Activated T-cell treated with anti-CD3 and anti-CD28 coated beads for 4 hours (primary cell): ENCODE results near the gene KPNA6.
"Not testable (repeated sequence)": the region's sequence is repeated elsewhere in the genome, so short reads cannot be mapped to it uniquely, and the experiment has no call there.

Experiments used
- DNase-seq: peaks from one replicate; pipeline ENCODE4 v3.0.0-alpha.2; 2020

The KPNA6 gene

DNA sequence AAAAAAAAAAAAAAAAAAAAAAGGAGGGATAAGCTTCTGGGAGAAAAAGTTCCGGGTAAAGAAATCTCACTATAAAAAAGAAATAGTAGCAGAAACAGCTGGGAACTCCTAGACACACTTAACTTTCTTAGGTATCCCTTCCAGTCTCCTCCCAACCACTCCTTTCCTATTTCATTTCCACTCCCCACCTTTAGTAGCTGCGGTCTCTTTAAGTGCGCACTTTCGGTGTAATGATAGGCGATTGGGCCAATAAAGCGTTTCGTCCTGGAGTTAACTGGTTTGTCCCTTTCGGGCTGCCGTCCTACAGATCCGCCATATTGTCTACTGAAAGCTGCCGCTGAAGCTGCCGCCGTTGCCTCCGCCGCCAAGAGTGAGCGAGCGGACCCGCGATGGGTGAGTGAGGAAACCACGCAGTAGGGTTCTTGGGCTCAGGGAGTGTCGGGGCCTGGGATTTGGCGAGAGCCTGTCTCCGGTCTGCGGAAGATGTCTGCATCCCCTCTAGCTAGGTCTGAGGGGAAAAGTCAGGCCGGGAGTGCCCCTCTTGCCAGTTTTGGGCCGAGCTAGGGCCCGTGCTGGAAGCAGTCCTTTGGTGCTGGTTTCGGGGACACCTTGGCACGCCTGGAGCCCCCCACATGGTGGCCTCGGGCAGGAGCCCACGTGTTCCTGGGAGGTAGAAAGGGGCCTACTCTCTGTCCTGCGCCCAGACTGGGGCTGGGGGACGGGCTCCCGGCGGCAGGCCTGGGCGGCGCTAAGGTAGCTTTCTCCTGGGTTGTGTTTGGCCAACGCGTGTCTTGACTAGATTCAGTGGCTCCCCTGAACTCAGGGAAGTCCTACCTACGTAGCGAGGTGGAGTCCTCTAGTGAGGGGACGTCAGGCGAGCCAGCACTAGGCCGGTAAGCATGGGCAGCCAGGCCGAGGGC is at the start of gene KPNA6:
Gene KPNA6, plus strand, starts transcription at position 315 of the 920 bp plus-strand sequence. Its CDS starts 75 bp downstream, at position 390.
- peak; percentile 84 for DNase-seq

DNA sequence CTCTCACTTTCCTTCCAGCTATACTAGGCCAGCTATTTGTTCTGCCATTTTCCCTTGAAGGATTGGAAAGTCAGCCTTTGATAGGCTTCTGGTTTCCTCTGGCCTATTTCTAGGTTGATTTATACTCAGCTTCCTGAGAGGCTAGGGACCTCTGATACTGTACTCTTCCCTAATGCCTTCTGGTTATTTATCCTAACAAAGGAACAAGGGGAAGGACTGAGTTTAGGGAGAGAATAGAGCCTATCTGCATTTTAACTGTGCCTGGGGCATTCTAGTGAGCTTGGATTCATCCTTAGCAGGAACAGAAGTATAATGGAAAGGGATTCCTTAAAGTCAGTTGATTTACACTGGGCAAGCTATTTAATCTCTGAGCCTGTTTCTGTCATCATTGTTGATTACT is 46.9 kb upstream of the KPNA6 start:
- no peak for DNase-seq

DNA sequence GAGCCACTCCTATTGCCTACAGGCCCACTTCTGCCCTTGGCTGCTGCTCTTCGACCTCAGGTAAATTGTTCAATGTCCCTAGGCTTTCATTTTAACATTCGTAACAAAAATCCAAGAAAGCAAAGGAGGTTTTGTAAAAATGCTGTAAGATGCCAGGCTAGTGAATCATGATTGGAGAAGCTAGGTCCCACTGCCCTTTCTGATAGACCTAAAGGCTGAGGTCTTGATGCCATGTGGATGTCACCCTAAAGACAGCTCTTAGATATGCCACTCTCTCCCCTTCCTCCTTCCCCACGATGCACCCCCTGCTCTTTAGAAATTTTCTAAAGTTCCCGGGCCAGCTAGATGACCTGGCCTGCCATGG is 45.0 kb upstream of the KPNA6 start:
- no peak for DNase-seq

DNA sequence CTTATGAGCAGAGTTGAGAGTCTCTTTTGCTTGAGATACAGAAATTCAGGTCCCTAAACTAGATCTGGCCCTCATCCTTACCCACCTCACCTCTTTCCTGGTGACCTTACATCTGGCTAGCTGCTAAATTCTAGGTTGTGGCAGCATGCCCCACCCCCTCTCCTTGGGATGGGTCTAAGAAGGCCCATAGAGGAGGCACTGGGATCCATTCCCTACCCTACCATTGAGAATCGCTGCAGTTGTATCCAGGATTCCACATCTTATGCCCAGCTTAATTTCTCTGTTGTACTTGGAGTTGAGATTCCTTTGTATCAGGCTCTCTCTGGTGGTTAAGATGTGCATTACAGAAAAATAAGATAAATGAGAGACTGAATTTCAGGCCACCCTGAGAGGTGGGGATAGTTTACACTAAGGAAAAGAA is 44.6 kb upstream of the KPNA6 start:
- DNase-seq = no peak

DNA sequence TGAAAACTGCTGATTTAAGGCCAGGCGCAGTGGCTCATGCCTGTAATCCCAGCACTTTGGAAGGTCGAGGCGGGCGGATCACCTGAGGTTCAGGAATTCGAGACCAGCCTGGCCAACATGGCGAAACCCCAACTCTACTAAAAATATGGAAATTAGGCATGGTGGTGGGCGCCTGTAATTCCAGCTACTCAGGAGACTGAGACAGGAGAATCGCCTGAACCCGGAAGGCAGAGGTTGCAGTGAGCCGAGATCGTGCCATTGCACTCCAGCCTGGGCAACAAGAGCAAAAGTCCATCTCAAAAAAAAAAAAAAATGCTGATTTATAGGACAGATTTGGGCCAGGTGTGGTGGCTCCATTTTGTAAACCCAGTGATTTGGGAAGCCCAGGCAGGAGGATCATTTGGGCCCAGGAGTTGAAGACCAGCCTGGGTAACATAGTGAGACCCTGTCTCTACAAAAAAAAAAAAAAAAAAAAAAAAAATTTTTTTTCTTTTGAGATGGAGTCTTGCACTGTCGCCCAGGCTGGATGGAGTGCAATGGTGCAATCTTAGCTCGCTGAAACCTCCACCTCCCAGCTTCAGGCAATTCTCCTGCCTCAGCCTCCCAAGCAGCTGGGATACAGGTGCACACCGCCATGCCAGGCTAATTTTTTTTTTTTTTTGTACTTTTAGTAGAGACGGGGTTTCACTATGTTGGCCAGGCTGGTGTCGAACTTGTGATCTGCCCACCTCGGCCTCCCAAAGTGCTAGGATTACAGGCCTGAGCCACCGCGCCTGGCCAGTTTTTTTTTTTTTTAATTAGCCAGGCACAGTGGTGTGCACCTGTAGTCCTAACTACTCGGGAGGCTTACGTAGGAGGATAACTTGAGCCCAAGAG is 42.0 kb upstream of the KPNA6 start:
- DNase-seq = not testable (repeated sequence)

DNA sequence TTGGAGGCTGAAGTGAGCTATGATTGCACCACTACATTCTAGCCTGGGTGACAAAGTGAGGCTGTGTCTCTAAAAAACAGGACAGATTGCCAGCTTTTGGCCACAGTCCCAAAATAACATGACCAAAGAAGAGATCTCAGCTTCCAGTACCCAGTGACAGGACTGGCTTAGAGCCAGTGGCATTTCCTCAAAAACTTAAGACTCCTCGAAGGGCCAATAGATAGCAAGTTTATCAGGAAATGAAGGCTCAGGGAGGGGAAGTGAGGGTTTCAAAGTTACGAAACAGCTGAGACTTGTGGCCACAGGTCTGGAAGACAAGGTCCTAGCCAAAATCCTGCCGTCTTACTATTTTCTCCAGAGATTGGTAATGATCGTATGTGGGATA is 41.4 kb upstream of the KPNA6 start:
- no peak for DNase-seq

DNA sequence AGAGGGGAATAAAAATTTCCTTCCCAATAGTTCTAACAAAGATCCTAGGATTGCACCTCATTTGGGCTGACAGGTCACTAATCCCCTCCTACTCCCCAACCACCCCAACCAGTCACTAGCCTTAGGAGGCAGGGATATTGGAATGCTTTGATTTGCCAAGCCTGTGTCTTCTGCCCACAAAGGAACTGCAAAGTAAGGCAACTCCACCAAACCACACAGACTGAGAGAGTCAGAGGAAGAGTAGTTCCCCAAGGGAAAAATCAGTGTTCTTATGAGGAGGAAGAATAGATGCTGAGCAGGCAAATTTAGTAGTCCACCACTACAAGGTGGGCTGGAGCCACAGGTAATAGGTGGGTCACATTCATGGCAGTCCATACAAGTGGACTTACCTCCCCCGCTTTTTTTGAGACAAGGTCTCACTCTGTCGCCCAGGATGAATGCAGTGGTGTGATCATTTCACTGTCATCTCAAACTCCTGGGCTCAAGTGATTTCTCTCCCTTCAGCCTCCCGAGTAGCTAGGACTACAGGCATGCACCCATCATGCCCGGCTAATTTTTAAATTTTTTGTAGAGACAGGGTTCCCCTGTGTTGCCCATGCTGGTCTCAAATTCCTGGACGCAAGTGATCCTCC is 38.8 kb upstream of the KPNA6 start:
- no peak for DNase-seq

DNA sequence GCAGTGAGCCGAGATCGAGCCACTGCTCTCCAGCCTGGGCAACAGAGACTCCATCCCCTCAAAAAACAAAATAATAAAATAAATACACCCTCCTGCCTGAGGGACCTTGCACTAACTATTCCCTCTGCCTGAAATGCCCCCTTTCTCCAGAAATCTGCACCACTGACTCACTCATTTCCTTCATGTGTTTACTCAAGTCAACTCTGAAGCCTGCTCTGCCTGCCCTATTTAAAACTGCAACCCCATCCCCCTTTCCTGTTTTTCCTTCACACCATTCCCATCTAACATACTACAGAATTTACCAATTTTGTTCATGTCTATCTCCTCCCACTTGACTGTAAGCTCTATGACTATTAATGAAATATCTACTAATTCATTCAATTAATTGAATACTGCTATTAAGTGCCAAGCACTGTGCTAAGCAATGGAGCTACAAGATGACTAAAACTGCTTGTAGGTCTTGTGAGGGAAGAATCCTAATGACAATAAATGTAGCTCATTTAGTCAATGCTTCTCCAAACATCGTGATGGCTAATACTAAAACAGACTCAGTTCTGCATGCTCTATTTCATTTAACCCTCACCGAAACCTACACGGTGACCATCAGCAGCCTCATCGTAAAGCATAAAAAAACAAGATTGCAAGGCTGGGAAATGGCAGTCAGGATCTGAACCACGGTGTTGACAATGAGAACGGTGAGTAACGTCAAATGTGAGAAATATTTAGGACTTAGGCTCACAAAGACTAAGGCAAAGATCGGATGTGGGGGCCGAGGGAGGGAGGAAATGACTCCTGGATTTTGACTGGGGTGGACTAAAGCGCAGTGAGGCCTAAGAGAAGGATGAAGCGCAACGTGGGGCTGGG is 35.9 kb upstream of the KPNA6 start:
- DNase-seq = no peak

DNA sequence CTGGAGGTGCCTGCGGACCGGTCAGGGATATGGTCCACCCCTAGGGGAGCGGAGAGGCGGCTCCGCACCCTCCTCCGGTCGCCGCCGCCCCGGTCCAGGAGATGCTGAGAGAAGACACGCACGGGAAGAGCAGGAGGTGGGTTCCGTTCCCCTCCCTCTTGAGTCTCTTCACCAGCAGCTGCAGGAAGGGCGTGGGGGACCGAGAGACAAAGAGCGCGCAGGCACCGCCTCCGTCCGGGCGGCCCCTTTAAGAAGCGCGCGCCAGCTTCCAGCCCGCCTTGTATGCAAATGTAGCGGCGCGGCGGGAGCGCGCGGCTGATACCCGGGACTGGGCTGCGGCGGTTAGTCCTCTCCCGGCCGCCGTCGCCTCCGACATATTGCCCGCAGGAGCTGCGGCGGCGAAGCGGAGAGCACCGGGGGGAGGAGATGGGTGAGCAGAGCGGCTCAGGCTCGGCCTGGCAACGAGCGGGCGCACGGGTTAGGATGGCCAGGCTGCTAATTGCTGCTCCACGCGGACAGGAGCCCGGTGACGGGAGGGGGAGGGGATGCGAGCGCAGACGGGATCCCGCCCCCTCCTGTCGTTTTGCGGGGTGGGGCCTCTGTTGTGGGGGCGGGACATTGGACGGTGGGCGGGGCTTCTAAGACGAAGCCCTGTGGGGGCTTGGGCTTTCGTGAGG is 35.1 kb upstream of the KPNA6 start, which contains the start of gene TMEM39B:
Gene TMEM39B, plus strand, starts transcription at position 318 of the 677 bp plus-strand sequence. Its CDS starts 109 bp downstream, at position 427.
- DNase-seq = peak; percentile 86

DNA sequence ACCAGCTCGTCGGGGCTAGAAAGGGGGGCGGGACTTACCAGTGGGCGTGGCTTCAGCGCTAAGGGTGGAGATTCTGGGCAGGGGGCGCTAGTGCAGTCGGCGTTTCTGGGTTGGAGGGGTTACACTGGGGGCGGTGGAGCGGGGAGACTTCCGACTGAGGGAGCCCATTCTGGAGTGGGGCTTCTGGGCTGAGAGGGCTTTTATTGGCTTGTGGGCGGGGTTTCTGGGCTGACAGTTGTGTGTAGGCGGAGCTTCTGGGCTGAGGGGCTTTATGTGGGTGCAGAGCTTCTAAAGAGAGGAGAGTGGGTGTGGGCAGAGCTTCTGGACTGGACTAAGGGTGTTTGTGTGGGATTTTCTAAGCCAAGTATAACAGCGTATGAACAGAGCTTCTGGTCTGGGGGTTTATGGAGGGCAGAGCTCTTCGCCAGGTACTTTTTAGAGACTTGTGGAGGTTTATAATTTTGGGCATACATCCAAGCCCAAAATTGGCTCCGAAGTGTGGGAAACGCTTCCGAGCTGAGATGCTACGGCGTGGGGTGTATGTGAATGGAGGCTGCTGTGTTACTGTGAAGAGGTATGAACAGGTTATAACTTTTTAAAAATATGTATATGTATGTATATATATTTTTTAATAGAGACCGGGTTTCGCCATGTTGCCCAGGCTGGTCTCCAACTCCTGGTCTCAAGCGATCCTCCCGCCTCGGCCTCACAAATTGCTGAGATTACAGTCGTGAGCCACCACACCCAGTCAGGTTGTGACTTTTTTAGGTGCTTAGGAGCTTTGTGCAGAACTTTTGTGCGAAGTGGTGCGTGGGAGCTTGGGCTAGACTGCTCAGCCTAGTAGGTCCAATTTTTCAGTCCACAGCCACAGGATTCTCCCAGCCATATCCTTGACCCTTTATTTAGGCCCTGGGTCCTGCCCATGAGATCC is 34.3 kb upstream of the KPNA6 start:
- DNase-seq = no peak

DNA sequence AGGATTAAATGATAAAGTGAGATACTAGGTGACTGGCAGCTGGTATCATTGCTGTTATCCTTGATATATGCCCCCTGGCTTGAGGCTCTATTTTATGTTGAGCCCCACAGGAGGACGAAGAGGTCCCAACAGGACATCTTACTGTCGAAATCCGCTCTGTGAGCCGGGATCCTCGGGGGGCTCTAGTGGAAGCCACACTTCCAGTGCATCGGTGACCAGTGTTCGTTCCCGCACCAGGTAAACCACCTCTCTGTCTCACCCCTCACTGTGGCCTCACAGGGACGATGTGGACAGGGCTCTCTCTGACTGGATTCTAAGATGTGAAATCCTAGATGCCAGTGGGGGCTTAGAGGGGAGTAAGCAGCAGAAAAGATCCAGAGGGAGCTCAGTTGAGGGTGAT is 33.0 kb upstream of the KPNA6 start:
- no peak for DNase-seq

DNA sequence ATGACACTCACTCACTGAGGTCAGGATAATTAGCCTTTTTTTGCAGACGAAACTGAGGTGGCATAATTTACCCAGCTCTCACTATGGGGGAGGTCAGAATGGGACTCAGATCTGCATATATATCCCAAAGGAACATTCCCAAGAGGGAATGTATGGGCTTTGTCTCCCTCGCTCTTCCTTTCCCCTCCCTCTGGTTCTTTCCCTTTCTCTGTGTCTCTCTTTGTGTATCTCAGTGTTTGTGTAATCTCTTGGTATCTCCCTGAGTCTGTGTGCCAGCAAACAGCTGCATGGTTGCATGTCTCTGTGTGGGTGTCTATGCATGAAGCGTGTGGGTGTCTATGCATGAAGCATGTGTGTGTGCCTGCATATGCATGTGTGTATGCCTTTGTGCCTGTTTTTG is 30.4 kb upstream of the KPNA6 start:
- no peak for DNase-seq

DNA sequence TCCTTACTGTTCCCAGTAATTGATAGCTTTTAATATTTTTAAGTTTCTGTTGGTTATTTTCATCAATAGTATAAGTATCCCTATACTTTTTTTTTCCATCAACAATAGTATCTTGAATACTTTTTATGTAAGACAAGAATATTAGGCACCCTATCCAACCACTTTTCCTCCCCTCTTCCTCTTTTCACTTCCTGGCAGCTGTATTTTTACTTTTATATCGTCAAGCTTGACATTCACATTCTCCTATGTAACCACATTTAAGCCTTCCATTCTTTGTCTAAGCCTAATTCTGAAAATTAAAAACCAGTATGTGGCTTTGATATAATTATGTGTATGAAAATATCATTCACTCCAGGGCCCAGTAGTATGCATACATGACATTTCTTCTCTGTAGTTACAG is 25.8 kb upstream of the KPNA6 start:
- DNase-seq = no peak

DNA sequence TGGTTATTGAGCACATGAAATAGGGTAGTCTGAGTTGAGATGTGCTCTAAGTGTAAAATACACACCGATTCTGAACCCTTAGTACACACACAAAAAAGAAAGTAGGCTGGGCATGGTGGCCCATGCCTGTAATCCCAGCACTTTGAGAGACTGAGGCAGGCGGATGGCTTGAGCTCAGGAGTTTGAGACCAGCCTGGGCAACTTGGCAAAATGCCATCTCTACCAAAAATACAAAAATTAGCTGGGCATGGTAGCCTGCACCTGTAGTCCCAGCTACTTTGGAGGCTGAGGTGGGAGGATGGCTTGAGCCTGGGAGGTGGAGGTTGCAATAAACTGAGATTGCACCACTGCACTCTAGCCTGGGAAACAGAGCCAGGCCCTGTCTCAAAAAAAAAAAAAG is 21.5 kb upstream of the KPNA6 start:
- not testable (repeated sequence) for DNase-seq

DNA sequence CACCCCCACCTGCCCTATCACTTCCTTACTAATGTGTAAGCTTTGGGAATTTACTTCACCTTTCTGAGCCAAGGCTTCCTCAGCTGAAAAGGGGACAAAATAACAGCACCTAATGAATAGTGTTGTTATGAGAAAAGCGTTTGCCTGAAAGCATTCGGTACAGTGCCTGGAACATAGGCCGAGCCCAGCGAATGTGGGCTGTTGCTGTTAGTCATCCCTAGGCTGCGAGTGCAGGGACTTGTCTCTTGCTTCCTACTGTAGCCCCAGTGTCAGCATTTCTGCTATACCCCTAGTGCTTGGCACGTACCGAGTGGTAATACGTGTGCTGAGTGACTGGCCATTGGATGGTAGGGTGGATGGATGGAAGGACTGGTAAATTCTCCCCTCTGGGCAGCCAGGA is 16.7 kb upstream of the KPNA6 start:
- DNase-seq = no peak

DNA sequence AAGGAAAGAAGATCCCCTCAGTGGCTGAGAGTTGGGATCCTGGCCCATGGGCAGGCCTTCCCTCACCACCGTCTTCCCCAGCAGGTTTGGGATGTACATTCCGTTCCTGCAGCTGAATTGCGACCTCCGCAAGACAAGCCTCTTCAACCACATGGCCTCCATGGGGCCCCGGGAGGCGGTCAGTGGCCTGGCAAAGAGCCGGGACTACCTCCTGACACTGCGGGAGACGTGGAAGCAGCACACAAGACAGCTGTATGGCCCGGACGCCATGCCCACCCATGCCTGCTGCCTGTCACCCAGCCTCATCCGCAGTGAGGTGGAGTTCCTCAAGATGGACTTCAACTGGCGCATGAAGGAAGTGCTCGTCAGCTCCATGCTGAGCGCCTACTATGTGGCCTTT is 16.3 kb upstream of the KPNA6 start:
- DNase-seq = no peak

DNA sequence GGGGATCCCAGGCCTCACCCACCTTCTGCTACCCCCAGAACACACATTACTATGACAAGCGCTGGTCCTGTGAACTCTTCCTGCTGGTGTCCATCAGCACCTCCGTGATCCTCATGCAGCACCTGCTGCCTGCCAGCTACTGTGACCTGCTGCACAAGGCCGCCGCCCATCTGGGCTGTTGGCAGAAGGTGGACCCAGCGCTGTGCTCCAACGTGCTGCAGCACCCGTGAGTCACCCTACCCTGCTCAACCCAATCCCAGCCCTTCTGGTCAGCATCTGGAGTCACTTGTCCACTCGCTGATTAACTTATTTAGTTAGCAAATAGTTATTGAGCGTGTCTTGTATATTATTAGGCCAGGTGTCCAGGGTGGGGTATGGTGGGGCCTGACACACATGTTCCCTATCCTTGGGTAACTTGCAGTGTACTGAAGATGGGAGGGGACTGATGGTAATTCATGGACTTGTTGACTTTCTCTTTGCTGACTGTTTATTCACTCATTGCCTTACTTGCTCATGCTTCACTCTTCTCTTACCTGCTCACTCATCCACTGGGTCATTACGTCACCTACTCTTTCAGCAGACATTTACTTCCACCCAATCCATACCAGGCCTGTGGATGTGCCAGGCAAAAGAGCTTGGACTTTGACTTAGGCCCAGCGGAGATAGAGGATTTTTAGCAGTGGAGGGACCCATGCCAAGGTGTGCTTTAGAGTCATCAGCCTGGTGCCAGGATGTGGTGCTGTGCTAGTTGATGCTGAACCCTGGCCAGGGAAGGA is 12.9 kb upstream of the KPNA6 start:
- DNase-seq = no peak

DNA sequence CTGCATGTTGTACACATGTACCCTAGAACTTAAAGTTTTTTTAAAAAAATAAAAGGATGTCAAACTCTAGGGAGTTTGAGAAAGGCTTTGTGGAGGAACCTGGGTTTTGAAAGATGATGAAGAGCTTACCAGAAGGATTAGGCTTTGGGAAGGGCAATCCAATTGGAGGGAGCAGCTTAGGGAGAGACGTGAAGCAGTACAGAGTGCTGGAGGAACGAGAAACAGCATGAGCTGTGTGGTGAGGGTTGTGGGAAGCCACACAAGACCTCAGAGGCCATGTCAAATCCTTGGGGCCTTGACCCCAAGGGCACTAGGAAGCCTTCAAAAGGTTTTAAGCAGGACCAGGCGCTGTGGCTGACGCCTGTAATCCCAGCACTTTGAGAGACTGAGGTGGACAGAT is 8.4 kb upstream of the KPNA6 start:
- no peak for DNase-seq

DNA sequence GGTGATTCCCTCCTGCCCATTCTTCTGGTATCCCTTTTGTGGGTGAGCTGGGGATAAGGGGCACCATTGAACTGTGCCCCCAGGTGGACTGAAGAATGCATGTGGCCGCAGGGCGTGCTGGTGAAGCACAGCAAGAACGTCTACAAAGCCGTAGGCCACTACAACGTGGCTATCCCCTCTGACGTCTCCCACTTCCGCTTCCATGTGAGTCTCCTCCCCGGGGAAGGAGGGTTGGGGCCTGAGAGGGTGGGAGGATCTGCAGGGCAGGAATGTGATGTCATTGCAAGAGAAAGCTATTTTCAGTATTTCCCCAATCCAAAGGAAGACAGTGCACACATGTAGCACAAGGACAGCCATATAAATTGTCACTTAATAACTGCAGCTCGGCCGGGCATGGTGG is 7.5 kb upstream of the KPNA6 start:
- DNase-seq = no peak
